ENCODE data around the gene LATS2. TPM values are rescaled to one million over a fixed set of nuclear protein-coding genes. Genes with fewer than 3 reads are reported as not detected.
"Not testable (repeated sequence)": the region's sequence is repeated elsewhere in the genome, so short reads cannot be mapped to it uniquely, and the experiment has no call there.

Gene LATS2
- total RNA-seq, 1 donor, result 24.2 TPM

DNA sequence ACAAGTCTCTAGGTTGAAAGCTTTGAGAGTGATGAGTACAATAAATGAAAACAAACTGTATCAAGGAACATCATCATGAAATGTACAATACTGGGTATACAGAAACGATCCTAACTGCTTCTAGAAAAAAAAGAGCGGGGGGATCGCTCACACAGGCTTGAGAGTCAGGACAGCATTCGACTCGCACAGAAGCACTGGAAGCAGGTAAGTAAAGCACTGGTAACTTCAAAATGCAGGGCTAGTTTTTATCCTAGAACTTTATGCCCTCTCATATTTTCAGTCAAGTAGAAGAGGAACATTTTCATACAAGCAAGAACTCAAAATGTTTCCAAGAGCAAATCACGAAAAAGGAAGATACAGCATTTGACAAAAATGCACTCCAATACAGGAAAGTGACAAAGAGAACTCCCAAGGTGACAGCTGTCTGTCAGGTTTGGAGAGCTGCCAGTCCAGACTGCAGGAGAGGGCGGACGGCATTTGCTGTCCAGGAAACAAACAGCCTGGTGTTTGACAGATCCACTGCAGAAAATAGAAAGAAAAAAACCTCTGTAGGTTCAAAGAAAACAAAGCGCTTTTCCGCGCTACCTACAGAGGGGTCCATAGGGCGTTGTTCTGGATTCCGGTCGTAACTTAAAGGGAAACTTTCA is 100.6 kb downstream of the LATS2 start:
- peak overlapping the region; percentile 59 for H3K4me2 ChIP-seq (ENCODE audit: insufficient read depth, low read length)
- no peaks in the 10 kb centered on the region for H3K9me3 ChIP-seq (ENCODE audit: low read depth, low read length)
- H3K4me3 ChIP-seq (ENCODE audit: insufficient read depth, low read length), result peak overlapping the region; percentile 22
- H3K27ac ChIP-seq (ENCODE audit: low read depth, low read length), result no peak overlapping the region
- peaks cover 4% of the 10 kb centered on the region for H3K27me3 ChIP-seq (ENCODE audit: insufficient read depth, low read length)
- no peak overlapping the region for H2AFZ ChIP-seq (ENCODE audit: low read length)
- DNase-seq (ENCODE audit: insufficient read length, low spot score, missing footprints), result no peak
- no peaks in the 10 kb centered on the region for H3K36me3 ChIP-seq (ENCODE audit: insufficient read depth, low read length)
- TF ChIP-seq, protein P1, sequence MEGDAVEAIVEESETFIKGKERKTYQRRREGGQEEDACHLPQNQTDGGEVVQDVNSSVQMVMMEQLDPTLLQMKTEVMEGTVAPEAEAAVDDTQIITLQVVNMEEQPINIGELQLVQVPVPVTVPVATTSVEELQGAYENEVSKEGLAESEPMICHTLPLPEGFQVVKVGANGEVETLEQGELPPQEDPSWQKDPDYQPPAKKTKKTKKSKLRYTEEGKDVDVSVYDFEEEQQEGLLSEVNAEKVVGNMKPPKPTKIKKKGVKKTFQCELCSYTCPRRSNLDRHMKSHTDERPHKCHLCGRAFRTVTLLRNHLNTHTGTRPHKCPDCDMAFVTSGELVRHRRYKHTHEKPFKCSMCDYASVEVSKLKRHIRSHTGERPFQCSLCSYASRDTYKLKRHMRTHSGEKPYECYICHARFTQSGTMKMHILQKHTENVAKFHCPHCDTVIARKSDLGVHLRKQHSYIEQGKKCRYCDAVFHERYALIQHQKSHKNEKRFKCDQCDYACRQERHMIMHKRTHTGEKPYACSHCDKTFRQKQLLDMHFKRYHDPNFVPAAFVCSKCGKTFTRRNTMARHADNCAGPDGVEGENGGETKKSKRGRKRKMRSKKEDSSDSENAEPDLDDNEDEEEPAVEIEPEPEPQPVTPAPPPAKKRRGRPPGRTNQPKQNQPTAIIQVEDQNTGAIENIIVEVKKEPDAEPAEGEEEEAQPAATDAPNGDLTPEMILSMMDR (IDR thresholded peaks at IDR 0.05; ENCODE audit: extremely low read depth, low read depth, low read length), result no peak
- no peaks in the 10 kb centered on the region for H3K4me1 ChIP-seq (ENCODE audit: insufficient read depth, low read length)
- H3K79me2 ChIP-seq (ENCODE audit: insufficient read depth, low read length), result no peaks in the 10 kb centered on the region
- H4K20me1 ChIP-seq (ENCODE audit: insufficient read depth, low read length), result no peaks in the 10 kb centered on the region

DNA sequence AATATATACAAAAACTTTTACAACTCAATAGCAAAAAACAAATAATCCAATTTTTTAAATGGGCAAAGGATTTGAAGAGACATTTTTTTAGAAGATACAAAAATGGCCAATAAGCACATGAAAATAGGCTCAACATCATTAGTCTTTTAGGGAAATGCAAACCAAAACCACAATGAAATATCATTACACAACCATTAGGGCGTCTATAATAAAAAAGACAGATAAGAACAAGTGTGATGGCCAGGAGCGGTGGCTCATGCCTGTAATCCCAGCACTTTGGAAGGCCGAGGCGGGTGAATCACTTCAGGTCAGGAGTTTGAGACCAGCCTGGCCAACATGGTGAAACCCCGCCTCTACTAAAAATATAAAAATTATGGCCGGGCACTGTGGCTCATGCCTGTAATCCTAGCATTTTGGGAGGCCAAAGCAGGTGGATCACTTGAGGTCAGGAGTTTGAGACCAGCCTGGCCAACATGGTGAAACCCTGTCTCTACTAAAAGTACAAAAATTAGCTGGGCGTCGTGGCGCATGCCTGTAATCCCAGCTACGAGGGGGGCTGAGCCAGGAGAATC is 104.3 kb downstream of the LATS2 start:
- H3K9me3 ChIP-seq (ENCODE audit: low read depth, low read length); H3K36me3 ChIP-seq (ENCODE audit: insufficient read depth, low read length); DNase-seq (ENCODE audit: insufficient read length, low spot score, missing footprints); H3K79me2 ChIP-seq (ENCODE audit: insufficient read depth, low read length); H3K4me3 ChIP-seq (ENCODE audit: insufficient read depth, low read length); H4K20me1 ChIP-seq (ENCODE audit: insufficient read depth, low read length); H3K4me1 ChIP-seq (ENCODE audit: insufficient read depth, low read length); H3K4me2 ChIP-seq (ENCODE audit: insufficient read depth, low read length); H2AFZ ChIP-seq (ENCODE audit: low read length); H3K27me3 ChIP-seq (ENCODE audit: insufficient read depth, low read length); H3K27ac ChIP-seq (ENCODE audit: low read depth, low read length): not testable (repeated sequence)

DNA sequence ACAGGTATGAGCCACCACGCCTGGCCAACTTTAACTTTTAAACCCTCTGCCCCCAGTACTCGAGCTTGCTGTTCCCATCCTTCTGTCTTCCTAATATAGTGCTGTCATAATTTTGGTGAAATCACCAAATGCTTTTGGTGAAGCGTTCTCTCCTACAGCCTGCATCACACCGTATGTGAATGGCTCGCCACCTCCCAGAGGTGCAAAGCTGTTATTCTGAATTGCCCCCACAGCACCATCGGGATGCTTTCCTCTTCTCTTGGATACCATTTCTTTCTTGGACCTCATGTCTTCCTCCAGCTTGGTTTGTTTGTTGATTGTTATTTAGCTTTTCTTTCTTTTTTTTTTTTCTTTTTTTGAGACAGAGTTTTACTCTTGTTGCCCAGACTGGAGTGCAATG is 105.9 kb downstream of the LATS2 start:
- Histone ChIP-seq H3K9me3 (ENCODE audit: low read depth, low read length) (no peaks in the 10 kb centered on the region), H3K36me3 (ENCODE audit: insufficient read depth, low read length) (no peaks in the 10 kb centered on the region), H3K27ac (ENCODE audit: low read depth, low read length) (no peak overlapping the region), H3K27me3 (ENCODE audit: insufficient read depth, low read length) (peaks cover 4% of the 10 kb centered on the region), H3K79me2 (ENCODE audit: insufficient read depth, low read length) (no peaks in the 10 kb centered on the region), H3K4me2 (ENCODE audit: insufficient read depth, low read length) (no peak overlapping the region), H3K4me3 (ENCODE audit: insufficient read depth, low read length) (no peak overlapping the region), H3K4me1 (ENCODE audit: insufficient read depth, low read length) (no peaks in the 10 kb centered on the region), H2AFZ (ENCODE audit: low read length) (no peak overlapping the region), H4K20me1 (ENCODE audit: insufficient read depth, low read length) (no peaks in the 10 kb centered on the region)
- TF ChIP-seq, protein P1 (IDR thresholded peaks at IDR 0.05; ENCODE audit: extremely low read depth, low read depth, low read length), result no peak
- DNase-seq (ENCODE audit: insufficient read length, low spot score, missing footprints), result no peak

DNA sequence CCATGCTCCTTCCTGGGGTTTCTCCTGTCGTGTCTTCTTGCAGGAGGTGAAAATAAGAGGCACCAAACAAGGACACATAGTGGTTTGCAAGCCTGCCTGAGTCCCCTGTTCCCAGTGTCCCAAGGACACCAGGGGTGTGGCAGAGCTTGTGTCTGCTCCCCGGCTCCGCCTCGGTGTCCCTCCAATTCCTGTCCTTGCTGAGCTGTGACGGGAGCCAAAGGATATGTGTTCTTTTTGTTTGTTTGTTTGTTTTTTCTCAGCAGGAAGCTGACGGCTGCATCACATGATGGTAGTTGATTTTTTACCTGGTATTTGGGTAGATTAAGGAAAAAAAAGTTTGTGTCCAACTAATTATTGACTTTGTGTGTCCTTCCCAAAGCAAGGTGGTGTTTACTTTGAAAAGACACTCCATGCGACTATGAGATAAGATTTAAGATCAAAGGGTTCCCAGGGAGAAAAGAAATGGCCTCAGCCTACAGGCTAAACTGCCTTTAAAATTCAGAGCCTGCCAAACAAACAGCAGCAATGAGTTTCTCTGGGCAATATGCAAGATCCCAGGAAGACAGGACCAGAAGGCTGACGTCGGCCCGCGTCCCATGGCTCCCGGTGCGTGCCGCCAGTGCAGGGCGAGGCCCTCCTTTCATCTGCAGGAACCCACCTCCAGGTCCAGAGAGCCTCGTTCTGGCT is 108.0 kb downstream of the LATS2 start:
- Histone ChIP-seq H3K9me3 (ENCODE audit: low read depth, low read length) (no peaks in the 10 kb centered on the region), H3K27me3 (ENCODE audit: insufficient read depth, low read length) (peaks cover 4% of the 10 kb centered on the region), H3K4me2 (ENCODE audit: insufficient read depth, low read length) (no peak overlapping the region), H3K27ac (ENCODE audit: low read depth, low read length) (no peak overlapping the region), H3K79me2 (ENCODE audit: insufficient read depth, low read length) (no peaks in the 10 kb centered on the region), H3K4me3 (ENCODE audit: insufficient read depth, low read length) (no peak overlapping the region), H3K4me1 (ENCODE audit: insufficient read depth, low read length) (no peaks in the 10 kb centered on the region), H4K20me1 (ENCODE audit: insufficient read depth, low read length) (no peaks in the 10 kb centered on the region), H2AFZ (ENCODE audit: low read length) (no peak overlapping the region), H3K36me3 (ENCODE audit: insufficient read depth, low read length) (no peaks in the 10 kb centered on the region)
- TF ChIP-seq, protein P1 (IDR thresholded peaks at IDR 0.05; ENCODE audit: extremely low read depth, low read depth, low read length), result no peak
- DNase-seq (ENCODE audit: insufficient read length, low spot score, missing footprints), result no peak
